Smooth muscle cell (in vitro differentiated cells): Measurements from ENCODE around the gene ZNF683. TPM values are rescaled to one million over a fixed set of nuclear protein-coding genes. Genes with fewer than 3 reads are reported as not detected.

Experiments used
- DNase-seq: peaks from one replicate; lab custom pipeline; 2025; ENCODE audit not compliant: unreplicated experiment; lab: John Stamatoyannopoulos, UW
- H2AFZ ChIP-seq: fragments of 200-600 bp; sonication (generic); 2 replicates; pipeline ENCODE4 v1.6.0; 2016; ENCODE audit warnings: antibody characterized with exemption, low read depth, mild to moderate bottlenecking
- H3F3A ChIP-seq: fragments of 200-600 bp; sonication (generic); 2 replicates; pipeline ENCODE4 v1.6.0; 2017; ENCODE audit warnings: antibody characterized with exemption, low read depth
- H3K27ac ChIP-seq: fragments of 200-600 bp; sonication (generic); 2 replicates; pipeline ENCODE4 v1.5.1; 2016; ENCODE audit warnings: low read depth, mild to moderate bottlenecking
- H3K27me3 ChIP-seq: fragments of 200-600 bp; sonication (generic); 2 replicates; pipeline ENCODE4 v1.6.1; 2016; ENCODE audit warnings: low read depth, mild to moderate bottlenecking
- H3K36me3 ChIP-seq: fragments of 200-600 bp; sonication (generic); 2 replicates; pipeline ENCODE4 v1.5.1; 2016; ENCODE audit warnings: low read depth
- H3K4me1 ChIP-seq: fragments of 200-600 bp; sonication (generic); 2 replicates; pipeline ENCODE4 v1.5.1; 2016; ENCODE audit warnings: low read depth
- H3K4me2 ChIP-seq: fragments of 200-600 bp; sonication (generic); 2 replicates; pipeline ENCODE4 v1.6.0; 2016; ENCODE audit warnings: mild to moderate bottlenecking
- H3K4me3 ChIP-seq: fragments of 200-600 bp; sonication (generic); 2 replicates; pipeline ENCODE4 v1.5.1; 2016; ENCODE audit warnings: mild to moderate bottlenecking
- H3K79me2 ChIP-seq: fragments of 200-600 bp; sonication (generic); 2 replicates; pipeline ENCODE4 v1.6.0; 2016; ENCODE audit warnings: low read depth, mild to moderate bottlenecking
- H3K9ac ChIP-seq: fragments of 200-600 bp; sonication (generic); 2 replicates; pipeline ENCODE4 v1.6.0; 2016; ENCODE audit warnings: low read depth
- H3K9me3 ChIP-seq: fragments of 200-600 bp; sonication (generic); replicated peaks from 2 replicates; pipeline ENCODE4 v1.5.1; 2016; ENCODE audit warnings: low read depth
- H4K20me1 ChIP-seq: fragments of 200-600 bp; sonication (generic); 2 replicates; pipeline ENCODE4 v1.6.0; 2016; ENCODE audit warnings: low read depth
- WGBS: methylation state at CpG from one replicate; pipeline ENCODE4 v1.1.7; 2016; ENCODE audit warnings: low lambda C conversion rate; 5-methylcytosine and 5-hydroxymethylcytosine counted together
- polyA plus RNA-seq: library from polyadenylated mRNA; unstranded; fragments of >200 nt; fragmentation: Nextera tagmentation; extraction: Ambion mirVana; gene quantifications from 2 replicates; pipeline ENCODE4 v1.2.1, GENCODE V29; 2016
- total RNA-seq: library from RNA; depleted of rRNA; stranded (reverse); fragments of >200 nt; gene quantifications from 2 replicates; pipeline ENCODE4 v1.2.3, GENCODE V29; 2014
- TF ChIP-seq, protein P1 (sequence below): fragments of 200-600 bp; sonication (generic); IDR thresholded peaks from 2 replicates; pipeline ENCODE4 v1.5.1; 2017; ENCODE audit warnings: borderline replicate concordance, mild to moderate bottlenecking, antibody characterized with exemption; ENCODE audit not compliant: insufficient read depth, poor library complexity, severe bottlenecking

The ZNF683 gene
- total and polyA plus RNA-seq, 2 experiments from 2014 or later = not detected

DNA sequence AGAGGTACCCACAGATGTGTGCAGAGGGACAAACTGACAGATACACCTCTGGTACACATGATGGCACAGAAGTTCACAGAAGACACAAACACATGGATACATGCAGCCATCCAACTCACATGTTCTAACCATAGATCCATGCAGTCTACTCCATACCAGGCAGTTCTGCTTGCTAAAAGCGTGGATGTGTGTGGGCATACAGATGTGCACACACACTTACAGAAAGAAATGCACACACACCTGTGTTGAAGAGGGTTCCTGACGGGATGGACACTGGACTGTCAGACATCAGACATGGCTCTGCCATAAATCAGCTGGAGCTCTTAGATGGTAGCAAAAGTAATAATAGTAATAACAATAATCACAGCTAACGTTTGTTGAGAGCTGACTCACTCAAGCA is 48.0 kb downstream of the ZNF683 start:
- Histone ChIP-seq H3F3A (no peaks in the 10 kb centered on the region), H3K9ac (no peak overlapping the region), H4K20me1 (no peaks in the 10 kb centered on the region), H3K27me3 (no peaks in the 10 kb centered on the region), H3K79me2 (no peaks in the 10 kb centered on the region), H3K36me3 (no peaks in the 10 kb centered on the region), H3K4me2 (no peak overlapping the region), H3K4me1 (no peaks in the 10 kb centered on the region), H3K27ac (no peak overlapping the region), H3K4me3 (no peak overlapping the region), H3K9me3 (no peaks in the 10 kb centered on the region), H2AFZ (no peak overlapping the region)
- 77% methylated on average over 3 of the region's 3 CpGs for WGBS
- DNase-seq = no peak
- TF ChIP-seq, protein P1, sequence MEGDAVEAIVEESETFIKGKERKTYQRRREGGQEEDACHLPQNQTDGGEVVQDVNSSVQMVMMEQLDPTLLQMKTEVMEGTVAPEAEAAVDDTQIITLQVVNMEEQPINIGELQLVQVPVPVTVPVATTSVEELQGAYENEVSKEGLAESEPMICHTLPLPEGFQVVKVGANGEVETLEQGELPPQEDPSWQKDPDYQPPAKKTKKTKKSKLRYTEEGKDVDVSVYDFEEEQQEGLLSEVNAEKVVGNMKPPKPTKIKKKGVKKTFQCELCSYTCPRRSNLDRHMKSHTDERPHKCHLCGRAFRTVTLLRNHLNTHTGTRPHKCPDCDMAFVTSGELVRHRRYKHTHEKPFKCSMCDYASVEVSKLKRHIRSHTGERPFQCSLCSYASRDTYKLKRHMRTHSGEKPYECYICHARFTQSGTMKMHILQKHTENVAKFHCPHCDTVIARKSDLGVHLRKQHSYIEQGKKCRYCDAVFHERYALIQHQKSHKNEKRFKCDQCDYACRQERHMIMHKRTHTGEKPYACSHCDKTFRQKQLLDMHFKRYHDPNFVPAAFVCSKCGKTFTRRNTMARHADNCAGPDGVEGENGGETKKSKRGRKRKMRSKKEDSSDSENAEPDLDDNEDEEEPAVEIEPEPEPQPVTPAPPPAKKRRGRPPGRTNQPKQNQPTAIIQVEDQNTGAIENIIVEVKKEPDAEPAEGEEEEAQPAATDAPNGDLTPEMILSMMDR = no peak

DNA sequence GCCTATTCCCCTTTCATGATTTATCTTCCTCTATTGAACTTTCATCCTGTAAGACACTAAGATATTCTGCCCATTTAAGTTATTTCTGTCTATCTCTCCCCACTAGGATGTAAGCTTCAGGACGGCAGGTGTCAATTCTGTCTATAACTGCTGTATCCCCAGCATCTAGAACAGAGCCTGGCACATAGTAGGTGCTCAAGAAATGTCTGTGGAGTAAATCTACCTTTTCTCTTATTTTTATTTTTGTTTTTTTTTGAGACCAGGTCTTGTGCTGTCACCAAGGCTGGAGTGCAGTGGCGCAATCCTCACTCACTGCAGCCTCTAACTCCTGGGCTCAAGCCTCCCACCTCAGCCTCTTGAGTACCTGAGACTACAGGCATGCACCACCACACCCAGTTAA is 49.2 kb downstream of the ZNF683 start:
- H3K4me3 ChIP-seq = no peak overlapping the region
- no peak for DNase-seq
- no peaks in the 10 kb centered on the region for H3K9me3 ChIP-seq
- H3F3A ChIP-seq = no peaks in the 10 kb centered on the region
- no peaks in the 10 kb centered on the region for H3K4me1 ChIP-seq
- H3K9ac ChIP-seq = no peak overlapping the region
- no peak overlapping the region for H3K4me2 ChIP-seq
- no peaks in the 10 kb centered on the region for H3K27me3 ChIP-seq
- no peak overlapping the region for H3K27ac ChIP-seq
- no peak overlapping the region for H2AFZ ChIP-seq
- no peaks in the 10 kb centered on the region for H3K79me2 ChIP-seq
- 99% methylated on average over 2 of the region's 2 CpGs for WGBS
- H4K20me1 ChIP-seq = no peaks in the 10 kb centered on the region
- H3K36me3 ChIP-seq = no peaks in the 10 kb centered on the region
- TF ChIP-seq, protein P1 = no peak

DNA sequence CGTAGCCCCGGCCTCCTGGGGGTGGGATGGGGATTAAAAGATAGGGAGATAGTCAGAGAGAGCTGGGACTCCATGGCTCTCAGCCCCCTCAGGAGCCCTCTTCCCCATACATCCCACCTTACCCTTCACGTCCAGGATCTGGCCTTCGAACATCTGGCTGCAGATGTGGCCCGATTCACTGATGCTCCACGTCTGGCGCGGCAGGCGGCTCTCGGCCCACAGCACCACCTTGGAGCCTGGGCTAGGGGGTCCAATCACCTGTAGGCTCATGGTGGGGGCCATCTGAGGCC is 50.6 kb downstream of the ZNF683 start:
- H3K9ac ChIP-seq = no peak overlapping the region
- H3F3A ChIP-seq = no peaks in the 10 kb centered on the region
- no peak overlapping the region for H3K4me2 ChIP-seq
- H3K9me3 ChIP-seq = no peaks in the 10 kb centered on the region
- DNase-seq = no peak
- WGBS = 88% methylated on average over 10 of the region's 10 CpGs
- no peaks in the 10 kb centered on the region for H3K36me3 ChIP-seq
- no peak overlapping the region for H2AFZ ChIP-seq
- H3K79me2 ChIP-seq = no peaks in the 10 kb centered on the region
- H3K4me1 ChIP-seq = peaks cover 6% of the 10 kb centered on the region
- H3K27ac ChIP-seq = no peak overlapping the region
- no peaks in the 10 kb centered on the region for H3K27me3 ChIP-seq
- no peaks in the 10 kb centered on the region for H4K20me1 ChIP-seq
- TF ChIP-seq, protein P1 = no peak
- H3K4me3 ChIP-seq = no peak overlapping the region

DNA sequence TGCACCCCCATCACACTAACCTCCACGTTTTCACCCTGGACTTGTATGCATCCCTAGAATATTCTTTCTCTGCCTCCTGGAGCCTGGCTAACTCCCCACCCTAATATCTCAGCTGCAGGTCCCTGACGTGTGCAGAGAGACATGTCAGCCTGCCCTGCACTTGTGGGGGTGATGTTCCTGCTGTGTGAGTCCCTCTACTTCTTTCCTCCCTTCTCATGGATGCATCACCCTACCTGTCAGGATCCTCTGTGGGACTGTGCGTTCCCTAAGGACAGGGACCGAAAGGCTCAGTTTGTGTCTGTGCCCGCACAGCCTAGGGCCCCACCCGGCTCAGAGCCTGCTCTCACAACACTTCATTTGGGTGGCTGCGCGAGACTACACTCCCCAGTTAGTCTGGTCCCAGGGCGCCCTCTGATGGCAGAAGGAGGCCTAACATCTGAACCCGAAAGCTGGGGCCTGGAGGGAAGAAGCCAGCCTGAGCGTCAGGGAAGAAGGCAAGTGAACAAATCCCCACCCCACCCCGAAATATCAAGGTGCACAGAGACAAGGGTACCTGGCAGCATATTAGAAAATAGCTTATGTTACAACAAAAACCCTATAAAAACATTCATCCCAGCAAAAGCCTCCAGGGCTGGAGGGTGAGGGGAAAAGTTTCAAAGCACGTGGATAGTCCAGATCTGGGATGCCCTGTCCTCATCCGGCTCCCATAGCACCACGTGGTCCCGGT is 51.1 kb downstream of the ZNF683 start:
- no peaks in the 10 kb centered on the region for H3K79me2 ChIP-seq
- TF ChIP-seq, protein P1 = peak; percentile 84
- H3F3A ChIP-seq = no peaks in the 10 kb centered on the region
- peaks cover 6% of the 10 kb centered on the region for H3K4me1 ChIP-seq
- no peaks in the 10 kb centered on the region for H3K27me3 ChIP-seq
- no peak overlapping the region for H3K9ac ChIP-seq
- no peak overlapping the region for H2AFZ ChIP-seq
- no peak overlapping the region for H3K4me3 ChIP-seq
- no peak overlapping the region for H3K4me2 ChIP-seq
- no peak overlapping the region for H3K27ac ChIP-seq
- H3K36me3 ChIP-seq = no peaks in the 10 kb centered on the region
- 37% methylated on average over 16 of the region's 16 CpGs for WGBS
- no peaks in the 10 kb centered on the region for H3K9me3 ChIP-seq
- H4K20me1 ChIP-seq = no peaks in the 10 kb centered on the region
- DNase-seq = peak; percentile 83
